T follicular helper cell (primary cell): ENCODE data around the gene B3GNT3.

Source experiments
- DNase-seq: peaks from one replicate; pipeline ENCODE4 v3.0.0-alpha.2; 2020; ENCODE audit warnings: low read depth
- total RNA-seq, 2 experiments: gene quantifications; one replicate each; lab custom pipeline; 2026; lab: John Stamatoyannopoulos, UW

B3GNT3 gene, protein sequence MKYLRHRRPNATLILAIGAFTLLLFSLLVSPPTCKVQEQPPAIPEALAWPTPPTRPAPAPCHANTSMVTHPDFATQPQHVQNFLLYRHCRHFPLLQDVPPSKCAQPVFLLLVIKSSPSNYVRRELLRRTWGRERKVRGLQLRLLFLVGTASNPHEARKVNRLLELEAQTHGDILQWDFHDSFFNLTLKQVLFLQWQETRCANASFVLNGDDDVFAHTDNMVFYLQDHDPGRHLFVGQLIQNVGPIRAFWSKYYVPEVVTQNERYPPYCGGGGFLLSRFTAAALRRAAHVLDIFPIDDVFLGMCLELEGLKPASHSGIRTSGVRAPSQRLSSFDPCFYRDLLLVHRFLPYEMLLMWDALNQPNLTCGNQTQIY
- 0.12 to 0.22 reads per million in 2 experiments for total RNA-seq

DNA sequence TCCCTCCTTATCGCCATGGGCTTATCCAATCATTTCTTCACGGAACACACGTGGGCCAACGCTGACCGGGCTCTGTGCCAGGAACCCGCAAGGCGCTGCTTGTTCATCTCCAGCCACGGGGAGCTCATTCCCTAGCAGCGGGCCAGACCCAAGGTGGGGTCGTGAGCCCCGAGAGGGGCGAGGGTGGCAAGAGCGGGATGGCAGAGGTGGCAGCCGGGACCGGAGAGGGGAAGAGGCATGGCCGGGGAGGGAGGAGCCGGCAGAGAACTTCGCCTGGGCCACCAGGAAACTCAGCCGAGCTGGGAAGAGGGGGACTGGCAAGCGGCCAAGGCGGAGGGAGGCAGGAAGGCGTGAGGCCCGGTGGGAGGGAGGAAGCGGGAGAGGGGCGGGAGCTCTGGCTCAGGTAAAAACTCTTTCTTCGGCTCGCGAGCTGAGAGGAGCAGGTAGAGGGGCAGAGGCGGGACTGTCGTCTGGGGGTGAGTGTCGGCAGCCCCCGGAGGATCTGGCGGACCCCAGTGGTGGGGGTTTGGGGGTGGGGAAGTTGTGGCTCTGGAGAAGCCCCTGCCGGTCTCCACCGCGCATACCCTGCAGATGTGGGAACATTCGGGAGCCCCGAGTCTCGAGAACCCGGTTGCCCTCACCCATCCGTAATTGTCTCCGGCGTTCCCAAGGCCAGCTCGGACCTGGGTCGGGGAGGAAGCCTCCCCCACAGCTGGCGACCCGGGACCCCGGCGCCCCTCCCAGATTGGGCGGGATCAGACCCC is at the start of gene B3GNT3:
Gene B3GNT3, plus strand, starts transcription at position 408 of the 764 bp plus-strand sequence. CDS start 12,670 bp downstream, outside the sequence.
- DNase-seq, result peak; percentile 30

DNA sequence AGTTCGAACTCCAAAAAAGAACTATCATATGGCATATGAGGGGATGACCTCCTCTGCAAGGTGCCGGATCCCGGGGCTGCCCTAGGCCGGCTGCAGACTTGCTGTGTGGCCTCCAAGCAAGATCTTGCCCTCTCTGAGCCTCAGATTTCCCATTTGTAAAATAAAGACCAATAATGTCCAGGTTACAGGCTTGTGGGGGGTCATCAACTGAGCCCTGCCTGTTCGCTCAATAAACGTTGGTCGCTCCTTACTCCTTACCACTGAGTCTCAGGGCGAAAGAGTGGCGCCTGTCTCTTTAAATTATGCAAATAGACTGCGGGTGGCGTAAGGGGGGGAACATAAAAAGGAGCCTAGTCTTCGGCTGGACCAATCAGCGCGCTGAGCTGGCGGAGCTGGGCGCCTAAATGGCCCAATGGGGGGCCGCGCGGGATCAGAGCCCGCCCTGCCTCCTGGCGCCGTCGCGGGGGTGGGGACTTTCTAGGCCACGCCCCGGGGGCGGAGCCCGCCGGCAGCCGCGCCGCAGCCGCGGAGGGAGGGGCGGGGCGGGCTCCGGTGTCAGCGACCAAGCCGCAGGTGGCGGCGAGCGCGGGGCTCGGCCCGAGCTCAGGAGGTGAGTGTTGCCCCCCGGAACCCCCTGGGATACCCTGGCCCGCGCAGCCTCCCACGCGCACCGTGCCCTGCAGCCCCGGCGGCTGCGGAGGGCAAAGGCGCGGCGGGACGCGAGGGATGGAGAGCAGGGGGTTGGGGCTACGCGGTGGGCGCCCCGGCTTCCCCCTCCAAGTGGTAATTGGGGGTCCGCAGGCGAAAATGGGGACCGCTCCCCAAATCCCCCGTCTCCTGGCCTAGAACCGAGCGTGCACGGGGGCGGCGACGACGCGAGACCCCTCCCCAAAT is 47.5 kb upstream of the B3GNT3 start:
- DNase-seq, result peak; percentile 92

DNA sequence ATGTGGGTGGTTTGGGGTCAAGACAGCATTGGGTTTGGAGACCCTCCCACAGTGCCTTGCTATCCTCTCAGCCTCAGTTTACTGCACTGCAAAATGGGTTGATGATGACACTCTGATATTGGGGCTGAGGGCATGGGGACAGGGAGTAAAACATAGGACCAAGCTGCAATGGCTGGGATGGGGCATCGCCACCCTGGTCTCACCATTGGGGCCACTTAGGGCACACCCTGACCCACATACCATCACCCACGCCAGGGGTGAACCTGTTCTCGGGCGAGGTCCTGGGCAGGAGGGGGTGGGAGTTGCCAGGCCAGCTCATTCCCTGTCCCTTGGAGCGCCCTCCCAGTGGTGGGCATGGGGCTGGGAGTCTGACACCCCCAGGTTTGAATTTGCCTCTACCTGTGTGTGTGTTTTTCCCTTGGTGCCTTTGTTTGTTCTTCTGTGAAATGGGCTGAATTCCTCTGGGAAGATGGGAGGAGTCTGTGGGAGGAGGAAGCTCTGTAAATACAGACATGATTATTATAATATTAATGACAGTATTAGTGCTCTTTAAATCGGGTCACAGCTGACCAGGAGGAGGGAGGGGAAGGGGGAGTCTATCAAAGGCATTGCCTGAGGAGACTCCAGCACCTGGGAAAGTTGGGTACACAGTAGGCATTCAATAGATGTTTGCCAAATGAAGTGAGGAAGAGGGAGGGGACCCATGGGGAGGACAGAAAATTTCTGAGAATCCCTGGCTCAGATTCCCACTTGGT is 45.9 kb upstream of the B3GNT3 start:
- no peak for DNase-seq

DNA sequence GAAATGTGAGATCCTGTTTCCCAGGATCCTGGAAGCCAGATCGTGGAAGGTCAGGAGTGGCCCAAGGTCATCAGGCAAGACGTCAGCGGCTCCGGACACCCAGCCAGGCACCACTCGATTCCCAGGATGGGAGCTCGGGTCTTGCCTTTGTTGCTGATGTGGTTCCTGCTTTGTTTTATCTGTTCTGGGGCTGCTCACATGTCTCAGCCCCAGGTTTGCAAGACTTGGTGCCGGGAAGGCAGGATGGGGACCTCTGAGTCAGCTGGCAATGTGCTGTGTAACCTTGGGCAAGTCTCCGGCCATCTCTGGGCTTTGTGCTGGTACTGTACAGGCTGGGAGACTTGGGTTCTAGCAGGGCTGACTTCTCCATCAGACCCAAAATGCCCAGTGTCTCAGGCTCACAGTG is 45.0 kb upstream of the B3GNT3 start:
- DNase-seq, result no peak

DNA sequence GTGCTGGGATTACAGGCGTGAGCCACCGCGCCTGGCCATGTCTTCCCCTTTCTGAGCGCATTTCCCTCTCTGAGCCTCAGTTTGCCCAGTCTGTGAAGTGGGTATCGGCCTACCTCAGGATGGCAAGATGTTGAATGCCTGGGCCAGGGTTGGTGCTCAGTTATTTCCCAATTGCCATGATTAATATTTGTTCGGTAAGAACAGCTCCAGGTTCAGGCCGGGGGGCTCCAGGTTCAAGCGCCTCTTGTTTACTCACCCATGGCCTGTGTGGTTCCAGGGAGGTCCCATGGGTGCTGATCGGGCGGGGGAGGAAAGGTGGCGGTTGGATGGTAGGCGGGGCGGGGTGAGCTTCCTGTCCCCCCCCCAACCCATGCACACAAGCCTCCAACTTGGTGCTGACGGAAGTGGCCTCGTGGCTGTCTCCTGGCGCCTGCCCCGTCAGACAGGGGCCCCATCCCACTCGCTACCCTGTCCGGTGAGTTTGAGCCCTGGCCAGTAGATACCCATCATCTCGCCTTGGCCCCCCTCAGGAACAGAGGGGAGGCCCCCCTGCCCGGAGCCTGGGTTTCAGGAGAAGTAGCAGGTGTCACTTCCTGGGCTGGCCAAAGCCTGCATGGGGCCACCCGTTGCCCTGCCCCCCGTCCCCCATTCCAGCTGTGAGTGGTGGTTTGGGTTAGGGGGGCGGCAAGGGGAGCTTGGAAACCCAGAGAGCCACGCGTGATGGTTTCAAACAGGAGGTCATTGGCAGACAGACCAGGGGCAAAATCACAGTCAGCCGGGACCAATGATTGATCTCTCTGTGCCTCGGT is 43.6 kb upstream of the B3GNT3 start, which contains the start of gene FCHO1:
Gene FCHO1, plus strand, starts transcription at position 375 of the 809 bp plus-strand sequence. CDS start 3,688 bp downstream, outside the sequence.
- peak; percentile 78 for DNase-seq

DNA sequence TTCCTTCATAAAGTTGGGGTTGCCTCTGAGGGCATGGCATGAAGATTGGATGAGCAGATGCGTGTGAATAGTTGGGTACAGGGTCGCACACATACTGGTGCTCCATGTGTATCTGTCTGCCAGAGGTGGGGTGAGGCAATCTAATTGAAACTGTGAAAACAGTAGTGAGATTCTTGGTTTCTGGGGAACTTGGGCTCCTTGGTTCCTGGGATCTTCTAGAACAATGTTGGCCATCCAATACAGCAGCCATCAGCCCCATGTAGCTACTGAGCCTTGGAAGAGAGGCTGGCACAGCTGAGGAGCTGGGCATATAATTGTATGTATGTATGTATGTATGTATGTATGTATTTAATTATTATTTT is 43.0 kb upstream of the B3GNT3 start:
- DNase-seq, result no peak

DNA sequence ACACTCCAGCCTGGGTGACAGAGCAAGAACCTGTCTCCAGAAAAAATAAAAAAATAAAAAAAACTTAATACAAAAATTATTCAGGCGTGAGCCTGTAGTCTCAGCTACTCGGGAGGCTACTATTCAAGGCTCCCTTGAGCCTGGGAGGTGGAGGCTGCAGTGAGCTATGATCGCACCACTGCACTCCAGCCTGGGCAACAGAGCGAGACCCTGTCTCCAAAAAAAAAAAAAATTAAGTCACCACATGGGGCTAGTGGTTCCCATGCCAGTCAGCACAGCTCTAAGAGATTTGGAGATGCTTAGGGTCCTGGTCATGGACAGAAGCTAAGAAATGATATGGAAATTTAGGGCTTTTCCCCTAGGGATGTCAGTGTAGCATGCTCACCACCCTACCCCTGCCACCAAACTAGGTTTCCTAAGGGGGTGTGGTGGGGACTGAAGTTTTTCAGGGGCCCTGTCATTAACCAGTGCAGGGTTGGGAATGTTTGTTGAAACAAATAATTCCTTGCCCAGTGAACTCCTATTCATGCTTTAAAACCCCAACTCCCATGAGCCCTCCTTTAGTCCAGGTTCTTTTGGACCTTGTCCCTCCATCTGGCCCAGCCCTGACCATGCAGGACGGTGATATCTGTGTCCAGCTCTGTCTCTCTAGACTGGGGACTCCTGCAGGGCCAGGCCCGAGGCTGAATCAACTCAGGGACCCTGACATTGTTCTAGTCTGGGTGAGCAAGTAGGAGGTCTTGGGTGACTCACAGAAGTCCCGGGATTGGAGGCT is 41.9 kb upstream of the B3GNT3 start:
- no peak for DNase-seq

DNA sequence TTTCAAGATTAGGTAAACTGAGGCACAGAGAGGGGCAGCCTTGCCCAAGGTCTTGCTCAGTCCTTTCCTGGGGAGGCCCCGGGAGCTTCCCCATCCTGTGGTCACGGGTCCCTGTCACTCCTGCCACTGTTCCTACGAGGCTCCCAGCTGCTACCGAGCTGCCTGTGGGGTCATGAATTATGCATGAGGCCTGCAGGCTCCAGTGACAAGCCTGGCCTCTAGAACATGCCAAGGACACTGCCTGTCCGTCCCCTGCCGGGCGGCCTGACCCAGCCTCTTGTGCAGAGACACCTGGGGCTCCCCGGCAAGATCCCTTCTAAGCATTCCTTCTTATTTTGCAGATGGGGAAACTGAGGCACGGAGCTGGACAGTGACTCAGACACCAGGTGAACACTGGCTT is 41.0 kb upstream of the B3GNT3 start:
- no peak for DNase-seq

DNA sequence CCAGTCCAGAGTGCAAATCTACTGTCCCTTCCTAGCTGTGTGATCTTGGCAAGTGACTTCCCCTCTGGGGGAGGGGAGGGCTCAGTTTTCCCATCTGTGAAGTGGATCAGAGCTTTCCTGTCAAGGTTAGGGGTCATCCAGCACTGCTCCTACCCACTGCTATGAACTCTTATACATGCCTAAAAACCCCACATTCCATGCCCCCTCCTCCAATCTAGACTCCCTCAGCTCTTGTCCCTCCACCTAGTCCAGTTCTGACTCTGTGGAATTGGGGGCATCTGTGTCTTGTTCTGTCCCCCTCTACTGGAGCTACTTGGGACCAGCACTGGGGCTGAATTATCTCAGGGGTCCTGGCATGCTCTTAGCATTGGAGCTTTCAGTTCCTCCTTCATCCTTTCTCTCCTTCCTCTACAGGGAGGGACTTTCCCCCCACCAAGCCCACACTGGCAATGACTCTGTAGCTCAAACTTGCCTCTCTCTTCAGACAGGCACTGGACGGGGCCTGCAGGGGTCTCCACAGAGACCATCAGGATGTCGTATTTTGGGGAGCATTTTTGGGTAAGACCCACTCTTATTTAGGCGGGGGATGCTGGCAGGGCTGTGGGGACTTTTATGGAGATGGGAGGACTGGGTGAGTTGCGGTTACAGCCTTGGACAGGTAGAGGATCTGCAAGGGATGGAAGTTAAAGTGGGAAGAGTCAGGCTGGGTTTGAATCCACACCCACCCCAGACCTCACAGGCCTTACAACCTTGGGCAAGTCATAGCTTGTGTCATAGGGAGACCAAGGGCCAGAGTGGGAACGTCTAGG is 40.1 kb upstream of the B3GNT3 start:
- DNase-seq, result no peak

DNA sequence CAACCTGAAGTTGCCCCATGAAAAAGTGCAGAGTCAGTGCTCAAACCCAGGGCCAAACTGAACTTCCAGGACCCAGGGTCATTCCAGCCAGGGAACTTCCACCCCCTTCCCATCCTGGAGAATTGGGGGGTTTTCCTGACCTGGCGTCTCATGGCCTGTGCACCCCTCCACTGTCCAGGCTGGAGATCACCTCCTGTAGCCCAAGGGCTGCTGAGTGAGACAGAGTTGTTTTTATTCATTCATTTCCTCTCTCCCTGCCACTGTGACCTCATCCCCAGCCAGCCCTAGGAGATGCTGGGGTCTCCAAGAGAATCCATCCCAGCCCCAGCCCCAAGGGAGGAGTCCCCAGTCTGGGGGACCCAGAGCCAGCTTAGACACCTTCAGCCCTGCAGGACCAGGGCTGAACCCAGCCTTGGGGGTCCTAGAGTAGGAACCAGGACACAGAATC is 39.5 kb upstream of the B3GNT3 start:
- DNase-seq, result no peak

DNA sequence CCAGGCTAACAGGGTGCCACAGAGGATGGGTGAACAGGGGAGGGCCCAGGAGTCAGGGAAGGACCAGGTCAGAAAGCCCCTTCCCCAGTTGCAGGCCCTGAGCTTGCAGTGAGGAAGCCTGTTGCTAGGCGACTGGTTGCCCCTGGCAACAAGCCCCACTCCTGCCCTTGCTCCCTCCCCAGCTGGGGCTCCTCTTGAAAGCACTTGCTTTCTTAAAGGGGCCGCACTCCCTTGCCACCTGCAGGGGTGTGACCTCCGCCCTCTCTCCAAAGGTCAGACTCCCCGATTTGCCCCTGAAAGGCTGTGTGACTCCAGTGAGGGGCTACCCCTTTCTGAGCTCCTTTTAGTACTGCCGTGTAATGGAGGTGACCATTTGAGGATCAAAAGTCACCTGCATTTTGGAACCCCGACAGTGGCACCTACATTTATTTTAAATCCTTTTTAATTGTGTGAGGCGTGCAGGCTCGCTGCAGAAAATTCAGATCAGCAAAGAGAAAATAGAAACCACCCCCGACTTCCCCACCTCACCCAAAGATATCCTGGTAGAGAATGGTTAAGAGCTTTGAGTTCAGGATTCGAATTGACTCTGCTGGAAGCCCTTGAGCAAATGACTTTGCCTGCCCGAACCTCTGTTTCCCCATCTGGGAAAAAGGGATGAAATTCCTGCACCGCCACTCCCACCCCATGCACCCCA is 38.8 kb upstream of the B3GNT3 start:
- peak; percentile 42 for DNase-seq

DNA sequence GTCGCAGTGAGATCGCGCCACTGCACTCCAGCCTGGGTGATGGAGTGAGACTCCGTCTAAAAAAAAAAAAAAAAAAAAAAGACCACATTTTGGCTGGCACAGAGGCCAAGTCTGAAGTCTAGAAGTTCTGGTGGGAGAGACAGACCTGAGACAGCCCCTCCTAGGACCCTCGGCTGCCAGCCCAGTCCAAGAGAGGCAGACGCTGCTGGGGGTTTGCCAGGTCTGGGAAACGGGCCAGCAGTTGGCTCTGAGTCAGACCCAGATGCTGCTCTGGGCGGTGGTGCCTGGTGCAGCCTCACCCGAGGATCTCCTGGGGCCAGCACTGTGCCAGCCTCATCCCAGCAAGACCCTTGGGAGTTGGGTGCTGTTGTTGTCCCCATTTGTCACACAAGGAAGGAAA is 37.8 kb upstream of the B3GNT3 start:
- no peak for DNase-seq

DNA sequence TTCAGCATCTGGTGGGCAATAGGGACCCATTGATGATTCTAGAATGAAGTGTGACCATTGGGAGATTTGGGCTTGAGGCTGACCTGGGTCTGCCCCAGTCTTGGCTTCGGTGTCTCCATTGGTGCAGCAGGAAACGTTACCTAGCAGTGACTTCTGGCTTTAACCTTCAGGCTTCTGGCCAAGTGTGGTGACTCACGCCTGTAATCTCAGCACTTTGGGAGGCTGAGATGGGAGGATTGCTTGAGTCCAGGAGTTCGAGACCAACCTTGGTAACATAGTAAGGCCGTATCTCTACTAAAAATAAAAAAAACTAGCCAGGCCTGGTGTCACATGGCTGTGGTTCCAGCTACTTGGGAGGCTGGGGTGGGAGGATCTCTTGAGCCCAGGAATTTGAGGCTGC is 36.4 kb upstream of the B3GNT3 start:
- DNase-seq, result no peak

DNA sequence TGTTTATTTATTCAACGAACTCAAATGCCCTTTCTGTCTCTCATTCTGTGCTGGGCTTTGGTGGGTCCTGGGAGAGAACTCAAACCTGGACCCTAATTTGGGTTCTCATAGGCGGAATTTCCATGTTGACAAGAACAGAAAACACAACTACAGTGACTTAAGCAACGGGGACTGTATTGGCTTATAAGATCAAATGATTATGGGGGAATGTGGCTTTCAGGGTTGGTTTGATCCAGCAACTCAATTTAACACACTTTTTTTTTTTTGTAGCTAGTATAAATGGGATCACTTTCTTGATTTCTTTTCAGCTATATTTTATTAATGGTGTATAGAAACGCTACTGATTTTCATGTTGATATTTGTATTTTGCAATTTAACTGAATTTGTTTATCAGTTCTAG is 33.8 kb upstream of the B3GNT3 start:
- no peak for DNase-seq

DNA sequence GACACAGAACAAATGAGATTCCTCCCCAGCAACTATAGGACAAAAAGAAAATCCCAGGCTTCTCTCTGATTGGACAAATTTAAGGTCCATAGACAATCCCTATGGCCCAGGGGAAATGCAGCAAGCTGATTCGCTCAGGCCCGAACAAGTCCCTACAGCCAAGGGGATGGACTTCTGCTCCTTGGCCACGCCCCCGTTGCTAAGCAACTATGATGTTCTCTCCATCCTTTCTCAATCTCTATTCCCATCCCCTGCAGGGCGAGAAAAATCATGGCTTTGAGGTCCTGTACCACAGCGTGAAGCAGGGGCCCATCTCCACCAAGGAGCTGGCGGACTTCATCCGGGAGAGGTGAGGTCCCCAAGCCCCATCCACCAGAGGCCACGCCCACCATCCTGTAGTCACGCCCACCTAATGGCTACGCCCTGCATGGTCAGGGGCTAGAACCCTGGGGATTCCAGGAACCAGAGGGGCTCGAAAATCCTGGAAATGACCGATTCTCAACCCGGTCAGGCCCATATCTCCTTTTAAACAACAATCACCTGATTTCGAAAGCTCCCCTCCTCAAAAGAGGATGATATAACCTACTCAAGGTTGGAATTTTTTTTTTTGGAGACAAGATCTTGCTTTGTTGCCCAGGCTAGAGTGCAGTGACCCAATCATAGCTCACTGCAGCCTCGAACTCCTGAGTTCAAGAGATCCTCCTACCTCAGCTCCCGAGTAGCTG is 32.3 kb upstream of the B3GNT3 start:
- no peak for DNase-seq

DNA sequence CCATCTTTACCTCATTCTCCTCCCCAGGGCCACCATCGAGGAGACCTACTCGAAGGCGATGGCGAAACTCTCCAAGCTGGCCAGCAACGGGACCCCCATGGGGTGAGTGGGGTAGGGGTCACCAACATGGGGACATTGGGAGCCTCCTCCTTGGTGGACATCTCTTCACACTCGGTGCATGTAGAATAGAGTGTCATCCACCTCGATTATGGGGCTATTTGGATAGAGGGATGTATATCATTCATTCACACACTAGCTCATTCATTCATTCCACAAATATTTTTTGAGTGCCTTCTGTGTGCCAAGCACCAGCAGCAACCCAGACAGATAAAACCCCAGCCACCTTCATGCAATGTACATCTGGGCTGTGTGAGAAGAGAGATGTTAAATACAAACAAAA is 30.6 kb upstream of the B3GNT3 start:
- DNase-seq, result no peak

DNA sequence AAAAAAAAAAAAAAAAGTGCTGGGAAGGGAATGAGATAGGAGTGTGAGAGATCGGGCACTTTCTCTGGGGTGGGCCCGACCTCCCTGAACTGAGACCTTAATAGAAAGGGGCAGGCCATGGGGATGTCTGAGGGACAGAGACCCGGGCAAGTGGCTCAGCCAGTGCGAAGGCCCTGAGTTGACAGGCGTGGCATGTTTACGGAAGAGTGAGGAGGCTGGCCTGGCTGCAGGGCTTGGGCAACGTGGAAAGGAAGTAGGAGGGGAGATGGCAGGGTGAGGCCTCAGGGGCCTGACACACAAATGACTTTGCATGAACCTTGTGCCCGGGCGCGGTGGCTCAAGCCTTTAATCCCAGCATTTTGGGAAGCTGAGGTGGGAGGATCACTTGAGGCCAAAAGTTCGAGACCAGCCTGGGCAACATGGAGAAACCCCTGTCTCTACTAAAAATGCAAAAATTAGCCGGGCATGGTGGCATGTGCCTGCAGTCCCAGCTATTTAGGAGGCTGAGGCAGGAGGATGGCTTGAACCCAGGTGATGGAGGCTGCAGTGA is 29.8 kb upstream of the B3GNT3 start:
- no peak for DNase-seq
